SK-N-MC (cell line): Measurements from ENCODE around the gene UGT1A3.

ENCODE experiments used
- EZH2 ChIP-seq: fragments of 200-600 bp; sonication (generic); IDR thresholded peaks from one replicate; pipeline ENCODE4 v1.6.1; 2017; ENCODE audit warnings: antibody characterized with exemption
- POLR2AphosphoS5 ChIP-seq: IDR thresholded peaks from 2 replicates; pipeline ENCODE4 v1.6.1; 2012; ENCODE audit warnings: mild to moderate bottlenecking, low read depth, low read length, borderline replicate concordance

DNA sequence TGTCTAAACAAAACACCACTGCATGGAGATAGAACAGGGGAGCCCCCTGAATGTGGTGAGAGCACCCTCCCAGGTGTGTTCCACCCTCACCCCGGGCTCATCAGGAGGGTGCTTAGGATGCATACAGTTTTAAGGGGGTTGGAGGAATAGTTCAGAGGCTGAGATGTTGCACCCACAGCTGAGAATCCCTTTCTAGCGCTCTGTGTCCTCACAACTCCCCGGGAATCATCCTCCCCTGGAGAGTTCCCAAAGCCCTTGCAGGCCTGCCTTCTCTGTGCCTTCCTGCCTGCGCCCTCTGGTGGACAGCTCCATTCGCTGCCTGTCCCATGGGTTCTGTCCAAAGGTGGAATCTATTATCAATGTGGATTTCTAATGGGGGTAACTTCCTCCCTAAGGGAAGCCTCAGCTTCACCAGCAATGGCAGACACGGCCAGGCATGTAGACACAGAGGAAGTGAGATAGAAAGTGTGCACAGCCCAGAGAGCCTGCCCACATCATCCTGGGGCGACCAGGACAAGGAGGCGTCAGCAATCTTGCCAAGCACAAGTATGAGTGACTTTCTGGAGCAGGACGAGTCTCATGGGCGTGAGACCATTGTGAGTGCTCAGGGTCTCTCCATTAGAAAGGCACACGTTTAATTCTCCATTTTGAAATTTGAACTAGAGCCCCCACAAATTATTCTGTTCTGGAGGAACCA lies 17.4 kb upstream of the UGT1A3 start:
- TF ChIP-seq EZH2: no peak
- no peak for TF ChIP-seq POLR2AphosphoS5
